Stimulated activated CD4-positive, alpha-beta T cell treated with anti-CD3 and anti-CD28 coated beads, Interleukin-12 subunit alpha, Interleukin-12 subunit beta, amount 100 ng/mL, for 48 hours (primary cell): ENCODE results near the gene C10orf90.
A peak's percentile ranks its signal among the peaks of the same experiment; 100 is the strongest.
"Not testable (repeated sequence)": the region's sequence is repeated elsewhere in the genome, so short reads cannot be mapped to it uniquely, and the experiment has no call there.

ENCODE experiments used
- DNase-seq, 3 donors: peaks; one replicate each; pipeline ENCODE4 v3.0.0-alpha.2; 2020; ENCODE audit warnings: low read depth in 2 of 3, low spot score in 1 of 3

C10orf90 gene

GRCh38 chr10:126397640-126398382 lies 272.7 kb downstream of the C10orf90 start:
- DNase-seq: no peak

DNA sequence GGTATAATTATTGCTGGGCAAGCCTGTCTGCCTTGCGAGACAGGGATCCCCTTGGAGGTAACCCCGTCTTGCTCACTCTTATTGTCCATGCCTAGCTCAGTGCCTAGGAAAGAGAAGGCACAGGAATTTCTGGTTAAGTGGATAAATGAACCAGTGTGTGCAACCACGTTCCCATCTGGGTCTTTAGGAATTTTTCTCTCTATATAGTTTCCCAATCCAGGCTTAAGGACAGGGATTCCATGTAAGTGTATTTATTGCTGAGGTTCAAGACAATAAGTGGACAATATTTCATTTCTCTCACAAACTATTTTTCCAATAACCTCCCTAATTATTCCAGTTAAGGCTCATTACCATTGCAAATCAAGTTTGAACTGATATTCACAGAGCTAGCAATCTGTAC lies 273.3 kb downstream of the C10orf90 start:
- DNase-seq: no peak

DNA sequence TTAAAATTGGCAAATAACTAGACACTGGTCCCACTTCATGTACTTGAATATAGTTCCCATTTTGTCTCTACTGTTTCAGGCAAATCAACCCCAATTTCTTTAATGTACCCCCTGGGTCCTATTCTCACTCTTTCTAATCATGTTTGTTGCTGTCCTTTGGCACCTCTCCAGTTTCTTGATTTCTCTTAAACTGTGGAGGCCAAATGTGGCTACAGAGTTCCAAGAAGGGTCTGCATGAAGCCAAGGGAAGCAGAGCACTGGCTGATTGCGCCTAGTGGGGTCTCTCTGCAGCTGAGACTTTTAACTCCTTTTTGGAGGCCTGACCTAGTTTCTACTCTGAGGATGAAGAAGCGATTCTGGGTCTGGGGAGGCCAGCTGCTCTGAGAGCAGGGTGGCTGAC lies 275.5 kb downstream of the C10orf90 start:
- DNase-seq: no peak

- DNase-seq: no peak
Measured at GRCh38 chr10:126393076-126393475, 277.4 kb downstream of the C10orf90 start.

GRCh38 chr10:126392469-126392868 lies 278.0 kb downstream of the C10orf90 start:
- no peak for DNase-seq

DNA sequence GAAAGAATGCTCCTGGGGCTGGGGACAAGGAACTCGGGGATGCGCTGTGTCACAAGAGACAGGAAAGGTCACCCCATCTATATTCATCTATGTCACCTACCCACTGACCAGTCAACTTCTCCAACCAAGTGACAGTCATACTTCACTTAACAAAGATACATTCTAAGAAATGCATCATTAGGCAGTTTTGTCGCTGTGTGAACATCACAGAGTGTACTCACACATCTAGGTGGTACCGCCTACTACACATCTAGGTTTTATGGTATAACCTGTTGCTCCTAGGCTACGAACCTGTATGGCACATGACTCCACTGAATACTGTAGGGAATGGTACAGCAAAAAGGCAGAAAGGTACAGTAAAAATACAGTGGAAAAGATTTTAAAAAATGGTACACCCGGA lies 278.4 kb downstream of the C10orf90 start:
- no peak for DNase-seq

- DNase-seq: no peak
Measured at GRCh38 chr10:126391192-126391885, 279.2 kb downstream of the C10orf90 start.

GRCh38 chr10:126390324-126390723 lies 280.2 kb downstream of the C10orf90 start:
- DNase-seq: no peak

GRCh38 chr10:126387931-126388911 lies 282.3 kb downstream of the C10orf90 start, which contains the start of gene ADAM12:
Gene ADAM12 (minus strand): TSS chr10:126388477. CDS start chr10:126388145, 332 bp downstream.
- no peak for DNase-seq

DNA sequence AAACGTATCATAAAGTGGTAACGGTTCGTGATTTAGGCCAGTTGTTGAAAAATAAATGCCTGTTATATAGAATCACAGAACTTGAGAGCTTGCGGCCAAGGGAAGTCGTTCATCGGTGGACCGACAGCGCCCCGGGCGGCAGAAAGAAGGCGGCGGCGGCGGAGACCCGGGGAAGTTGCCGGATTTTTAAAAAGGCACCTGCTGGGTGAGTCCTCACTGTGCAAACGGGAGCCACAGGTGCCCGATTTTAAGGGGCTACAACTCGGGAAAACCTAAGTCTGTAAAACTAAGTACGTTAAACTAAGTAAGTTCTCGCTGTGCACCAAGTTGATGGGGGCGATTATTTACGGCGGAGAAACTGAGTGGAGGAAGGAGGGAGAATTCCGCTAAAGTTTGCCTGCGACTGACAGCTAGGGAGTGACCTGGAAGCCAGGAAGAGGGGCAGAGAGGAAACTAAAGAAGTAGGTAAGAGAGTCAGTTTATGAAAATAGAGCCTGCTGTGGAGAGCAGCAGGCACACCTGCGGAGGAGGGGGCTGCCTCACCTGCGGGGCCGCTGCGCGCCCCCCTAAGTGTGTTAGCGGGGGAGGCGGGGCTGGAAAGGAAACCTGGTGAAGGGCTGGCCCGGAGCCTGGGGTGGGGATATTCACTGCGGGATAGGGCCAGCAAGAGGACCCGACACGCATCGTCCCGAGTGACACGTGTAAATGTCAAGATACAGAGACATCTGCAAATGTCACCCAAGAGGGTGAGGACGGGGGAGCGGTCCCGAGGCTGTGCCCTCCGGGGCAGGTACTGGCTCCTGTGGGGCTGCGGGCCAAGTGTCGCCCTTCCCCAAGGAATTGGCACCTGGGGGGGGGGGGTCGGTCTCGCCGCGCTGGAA lies 283.2 kb downstream of the C10orf90 start:
- peak; percentile 21 to 23 (median 22) for DNase-seq

- no peak for DNase-seq
Measured at GRCh38 chr10:126384269-126384873, 286.1 kb downstream of the C10orf90 start.

GRCh38 chr10:126380352-126381076 lies 290.0 kb downstream of the C10orf90 start:
- DNase-seq: no peak

GRCh38 chr10:126379166-126379565 lies 291.3 kb downstream of the C10orf90 start:
- DNase-seq: not testable (repeated sequence)

DNA sequence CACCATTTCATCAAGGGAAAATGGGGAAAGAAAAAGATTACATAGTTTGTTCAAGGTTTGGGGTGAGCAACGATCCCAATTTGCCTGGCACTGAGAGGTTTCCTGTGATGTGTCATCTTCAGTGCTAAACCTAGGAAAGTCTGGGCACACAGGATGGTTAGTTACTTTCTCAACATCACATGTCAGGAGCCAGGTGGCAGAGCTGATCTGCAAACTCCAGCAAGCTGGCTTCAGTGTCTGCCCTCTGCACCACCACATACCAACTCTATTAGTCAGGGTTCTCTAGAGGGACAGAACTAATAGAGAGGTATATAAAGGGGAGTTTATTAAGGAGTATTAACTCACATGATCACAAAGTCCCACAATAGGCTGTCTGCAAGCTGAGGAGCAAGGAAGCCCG lies 293.5 kb downstream of the C10orf90 start:
- no peak for DNase-seq

DNA sequence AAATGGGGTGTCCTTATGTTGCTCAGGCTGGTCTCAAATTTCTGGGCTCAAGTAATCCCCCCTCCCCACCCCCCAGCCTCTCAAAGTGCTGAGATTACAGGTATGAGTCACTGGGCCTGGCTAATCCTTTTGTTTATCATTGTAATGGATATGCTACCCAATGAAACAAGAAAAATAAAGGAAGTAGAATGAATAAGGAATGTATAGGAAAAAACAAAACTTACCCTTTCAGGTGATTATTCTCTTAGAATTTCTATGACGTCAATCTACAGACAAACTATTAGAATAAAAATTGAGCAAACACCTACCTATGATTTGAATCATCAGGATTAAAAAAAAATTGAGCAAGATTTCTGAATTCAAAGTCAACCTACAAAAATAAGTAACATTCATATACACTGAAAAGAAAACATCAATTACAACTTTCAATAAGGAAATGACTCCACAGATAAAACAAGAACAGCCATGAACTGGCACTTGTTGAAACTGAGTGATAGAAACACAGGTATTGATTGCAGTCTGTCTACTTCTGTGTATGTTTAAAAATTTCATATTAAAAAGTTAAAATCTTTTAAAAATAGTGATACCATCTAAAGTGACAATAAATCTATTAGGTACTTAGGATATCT lies 294.5 kb downstream of the C10orf90 start:
- DNase-seq: no peak

GRCh38 chr10:126375299-126375698 lies 295.2 kb downstream of the C10orf90 start:
- DNase-seq: no peak
